Measurements from ENCODE around the gene PTPN1. TPM values are rescaled to one million over a fixed set of nuclear protein-coding genes. Genes with fewer than 3 reads are reported as not detected.

PTPN1 gene
- total and polyA plus RNA-seq, 2 donors (not counting 1 experiment from before 2014, with no cell fraction given): 20.0 to 28.7 TPM

GRCh38 chr20:50498071-50498776 is 12.0 kb upstream of the PTPN1 start:
- Histone ChIP-seq H3K4me2 (ENCODE audit: extremely low read depth, insufficient read depth, low read length) (no peak overlapping the region), H4K20me1 (ENCODE audit: control insufficient read depth, extremely low read depth, insufficient read depth, low read length) (no peaks in the 10 kb centered on the region), H3K9me3 (ENCODE audit: control insufficient read depth, insufficient read depth, low read depth, low read length) (no peaks in the 10 kb centered on the region), H2AFZ (ENCODE audit: low read length) (no peak overlapping the region), H3K79me2 (ENCODE audit: control insufficient read depth, insufficient read depth, low read length) (no peaks in the 10 kb centered on the region), H3K36me3 (ENCODE audit: control insufficient read depth, insufficient read depth, low read length) (no peaks in the 10 kb centered on the region), H3K27ac (ENCODE audit: insufficient read depth, low read length) (no peak overlapping the region), H3K27me3 (ENCODE audit: control insufficient read depth, insufficient read depth, low read length) (no peaks in the 10 kb centered on the region), H3K9ac (ENCODE audit: insufficient read depth, low read length) (no peak overlapping the region), H3K4me1 (ENCODE audit: control insufficient read depth, extremely low read depth, insufficient read depth, low read length) (peaks cover 2% of the 10 kb centered on the region), H3K4me3 (replicated peaks in 1 of 4; ENCODE audit: control extremely low read depth in 1 of 4, insufficient read depth in 1 of 4, low read depth in 3 of 4, low read length in 4 of 4) (no peak overlapping the region)
- no peak for DNase-seq (ENCODE audit: low read depth in 2 of 2)
- TF ChIP-seq EZH2 (IDR thresholded peaks at IDR 0.05; ENCODE audit: low read length, missing control alignments): no peak
- TF ChIP-seq, protein P1, sequence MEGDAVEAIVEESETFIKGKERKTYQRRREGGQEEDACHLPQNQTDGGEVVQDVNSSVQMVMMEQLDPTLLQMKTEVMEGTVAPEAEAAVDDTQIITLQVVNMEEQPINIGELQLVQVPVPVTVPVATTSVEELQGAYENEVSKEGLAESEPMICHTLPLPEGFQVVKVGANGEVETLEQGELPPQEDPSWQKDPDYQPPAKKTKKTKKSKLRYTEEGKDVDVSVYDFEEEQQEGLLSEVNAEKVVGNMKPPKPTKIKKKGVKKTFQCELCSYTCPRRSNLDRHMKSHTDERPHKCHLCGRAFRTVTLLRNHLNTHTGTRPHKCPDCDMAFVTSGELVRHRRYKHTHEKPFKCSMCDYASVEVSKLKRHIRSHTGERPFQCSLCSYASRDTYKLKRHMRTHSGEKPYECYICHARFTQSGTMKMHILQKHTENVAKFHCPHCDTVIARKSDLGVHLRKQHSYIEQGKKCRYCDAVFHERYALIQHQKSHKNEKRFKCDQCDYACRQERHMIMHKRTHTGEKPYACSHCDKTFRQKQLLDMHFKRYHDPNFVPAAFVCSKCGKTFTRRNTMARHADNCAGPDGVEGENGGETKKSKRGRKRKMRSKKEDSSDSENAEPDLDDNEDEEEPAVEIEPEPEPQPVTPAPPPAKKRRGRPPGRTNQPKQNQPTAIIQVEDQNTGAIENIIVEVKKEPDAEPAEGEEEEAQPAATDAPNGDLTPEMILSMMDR (conservative IDR thresholded peaks at IDR 0.05 in 1 of 2, IDR thresholded peaks at IDR 0.05 in 1 of 2; ENCODE audit: low read depth in 1 of 2, low read length in 2 of 2): no peak

DNA sequence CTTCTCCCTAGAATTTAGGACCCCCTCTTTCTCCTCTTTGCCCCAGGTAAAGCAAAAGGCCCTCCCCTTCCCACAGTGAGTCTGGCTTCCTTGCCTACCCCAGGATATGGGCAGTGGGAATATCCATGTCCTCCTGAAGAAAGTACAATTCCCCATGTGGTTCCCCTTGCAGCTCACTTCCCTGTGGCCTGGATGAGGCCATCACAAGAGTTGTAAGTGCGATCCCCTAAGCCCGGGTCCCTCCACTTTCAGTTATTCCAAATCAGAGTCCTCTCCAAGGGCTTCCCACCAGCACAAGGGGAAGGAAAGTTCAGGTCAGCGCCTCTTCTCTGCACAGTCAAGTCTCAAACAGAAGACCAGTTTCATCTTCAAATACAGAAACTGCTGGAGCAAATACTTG is 10.2 kb upstream of the PTPN1 start:
- no peaks in the 10 kb centered on the region for H3K79me2 ChIP-seq (ENCODE audit: control insufficient read depth, insufficient read depth, low read length)
- H3K27me3 ChIP-seq (ENCODE audit: control insufficient read depth, insufficient read depth, low read length): no peaks in the 10 kb centered on the region
- no peaks in the 10 kb centered on the region for H4K20me1 ChIP-seq (ENCODE audit: control insufficient read depth, extremely low read depth, insufficient read depth, low read length)
- H3K36me3 ChIP-seq (ENCODE audit: control insufficient read depth, insufficient read depth, low read length): no peaks in the 10 kb centered on the region
- no peak overlapping the region for H3K4me2 ChIP-seq (ENCODE audit: extremely low read depth, insufficient read depth, low read length)
- no peak overlapping the region for H3K4me3 ChIP-seq (replicated peaks in 1 of 4; ENCODE audit: control extremely low read depth in 1 of 4, insufficient read depth in 1 of 4, low read depth in 3 of 4, low read length in 4 of 4)
- H3K4me1 ChIP-seq (ENCODE audit: control insufficient read depth, extremely low read depth, insufficient read depth, low read length): peaks cover 7% of the 10 kb centered on the region
- H2AFZ ChIP-seq (ENCODE audit: low read length): no peak overlapping the region
- H3K9ac ChIP-seq (ENCODE audit: insufficient read depth, low read length): no peak overlapping the region
- no peaks in the 10 kb centered on the region for H3K9me3 ChIP-seq (ENCODE audit: control insufficient read depth, insufficient read depth, low read depth, low read length)
- no peak for TF ChIP-seq EZH2 (IDR thresholded peaks at IDR 0.05; ENCODE audit: low read length, missing control alignments)
- TF ChIP-seq, protein P1 (conservative IDR thresholded peaks at IDR 0.05 in 1 of 2, IDR thresholded peaks at IDR 0.05 in 1 of 2; ENCODE audit: low read depth in 1 of 2, low read length in 2 of 2): no peak
- H3K27ac ChIP-seq (ENCODE audit: insufficient read depth, low read length): no peak overlapping the region
- no peak for DNase-seq (ENCODE audit: low read depth in 2 of 2)

- TF ChIP-seq, protein P1 (conservative IDR thresholded peaks at IDR 0.05 in 1 of 2, IDR thresholded peaks at IDR 0.05 in 1 of 2; ENCODE audit: low read depth in 1 of 2, low read length in 2 of 2): no peak
- no peak for TF ChIP-seq EZH2 (IDR thresholded peaks at IDR 0.05; ENCODE audit: low read length, missing control alignments)
- no peak overlapping the region for H2AFZ ChIP-seq (ENCODE audit: low read length)
- no peak overlapping the region for H3K4me3 ChIP-seq (replicated peaks in 1 of 4; ENCODE audit: control extremely low read depth in 1 of 4, insufficient read depth in 1 of 4, low read depth in 3 of 4, low read length in 4 of 4)
- H4K20me1 ChIP-seq (ENCODE audit: control insufficient read depth, extremely low read depth, insufficient read depth, low read length): no peaks in the 10 kb centered on the region
- no peak overlapping the region for H3K9ac ChIP-seq (ENCODE audit: insufficient read depth, low read length)
- peaks cover 7% of the 10 kb centered on the region for H3K4me1 ChIP-seq (ENCODE audit: control insufficient read depth, extremely low read depth, insufficient read depth, low read length)
- H3K4me2 ChIP-seq (ENCODE audit: extremely low read depth, insufficient read depth, low read length): no peak overlapping the region
- H3K36me3 ChIP-seq (ENCODE audit: control insufficient read depth, insufficient read depth, low read length): no peaks in the 10 kb centered on the region
- no peaks in the 10 kb centered on the region for H3K27me3 ChIP-seq (ENCODE audit: control insufficient read depth, insufficient read depth, low read length)
- no peaks in the 10 kb centered on the region for H3K9me3 ChIP-seq (ENCODE audit: control insufficient read depth, insufficient read depth, low read depth, low read length)
- H3K27ac ChIP-seq (ENCODE audit: insufficient read depth, low read length): no peak overlapping the region
- DNase-seq (ENCODE audit: low read depth in 2 of 2): no peak
- H3K79me2 ChIP-seq (ENCODE audit: control insufficient read depth, insufficient read depth, low read length): no peaks in the 10 kb centered on the region
These were observed 8.0 kb upstream of the PTPN1 start for GRCh38 chr20:50501972-50502745.
